Activated CD4-positive, alpha-beta T cell treated with anti-CD3 and anti-CD28 coated beads, Interleukin-2, amount 10 ng/mL, durations not matched to agents 7 days and 5 days (primary cell): ENCODE measurements around the gene SECTM1. TPM values are rescaled to one million over a fixed set of nuclear protein-coding genes. Genes with fewer than 3 reads are reported as not detected.

ENCODE experiments used
- CTCF ChIA-PET: fragments of 350-600 bp; sonication (Branson Sonifier 250); formaldehyde crosslinking; loops from one replicate; lab custom pipeline; 2021; ENCODE audit warnings: antibody characterized with exemption; lab: Charles Lee
- POLR2A ChIA-PET: fragments of 350-600 bp; sonication (Branson Sonifier 250); formaldehyde crosslinking; loops from one replicate; lab custom pipeline; 2021; ENCODE audit warnings: antibody characterized with exemption; lab: Charles Lee
- DNase-seq: peaks from one replicate; pipeline ENCODE4 v3.0.0-alpha.2; 2020
- H3K27ac Mint-ChIP-seq: one replicate; pipeline ENCODE4 v1.8.0; 2021; ENCODE audit warnings: mild to moderate bottlenecking, moderate library complexity, mixed read lengths
- H3K27me3 Mint-ChIP-seq: one replicate; pipeline ENCODE4 v1.8.0; 2021; ENCODE audit warnings: mixed read lengths
- H3K36me3 Mint-ChIP-seq: one replicate; pipeline ENCODE4 v1.8.0; 2021; ENCODE audit warnings: low read depth, mixed read lengths
- H3K4me1 Mint-ChIP-seq: one replicate; pipeline ENCODE4 v1.8.0; 2021; ENCODE audit warnings: mixed read lengths
- H3K4me3 Mint-ChIP-seq: one replicate; pipeline ENCODE4 v1.8.0; 2021; ENCODE audit warnings: mild to moderate bottlenecking, moderate library complexity, mixed read lengths
- H3K9me3 Mint-ChIP-seq: one replicate; pipeline ENCODE4 v1.8.0; 2021; ENCODE audit warnings: mixed read lengths
- total RNA-seq, 2 experiments: library from RNA; stranded (reverse); gene quantifications; one replicate each; pipeline ENCODE4 v1.2.3, GENCODE V29; 2021

SECTM1 gene
- total RNA-seq, 2 experiments from 2014 or later: 16.4 TPM

DNA sequence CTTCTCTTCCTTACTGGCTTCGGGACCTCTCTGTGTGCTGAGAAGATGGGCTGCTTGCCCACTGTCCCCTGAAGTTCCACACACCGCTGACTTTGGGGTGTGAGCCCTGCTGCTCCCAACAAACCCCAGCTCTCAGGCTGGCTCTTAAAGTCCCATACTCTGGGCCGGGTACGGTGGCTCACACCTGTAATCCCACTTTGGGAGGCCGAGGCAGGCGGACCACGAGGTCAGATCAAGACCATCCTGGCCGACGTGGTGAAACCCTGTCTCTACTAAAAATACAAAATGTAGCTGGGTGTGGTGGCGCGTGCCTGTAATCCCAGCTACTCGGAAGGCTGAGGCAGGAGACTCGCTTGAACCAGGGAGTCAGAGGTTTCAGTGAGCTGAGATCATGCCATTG, 33.3 kb downstream of the SECTM1 start:
- peaks cover 87% of the 10 kb centered on the region for H3K4me1 Mint-ChIP-seq
- H3K9me3 Mint-ChIP-seq: no peaks in the 10 kb centered on the region
- peak overlapping the region; percentile 100 for H3K27ac Mint-ChIP-seq
- CTCF ChIA-PET: interaction anchor here (0.8 to 7.7 kb wide), 9 partner anchors 9 to 365 kb away, joined by 3 to 58 read pairs (median 6); partner anchors contain the start of gene CD7
- DNase-seq: no peak
- POLR2A ChIA-PET: interaction anchor here (1.2 kb wide), 1 partner anchor 21 kb away, joined by 3 read pairs; no protein-coding TSS in a partner anchor
- no peaks in the 10 kb centered on the region for H3K36me3 Mint-ChIP-seq
- H3K27me3 Mint-ChIP-seq: no peaks in the 10 kb centered on the region
- H3K4me3 Mint-ChIP-seq: peak overlapping the region; percentile 90

DNA sequence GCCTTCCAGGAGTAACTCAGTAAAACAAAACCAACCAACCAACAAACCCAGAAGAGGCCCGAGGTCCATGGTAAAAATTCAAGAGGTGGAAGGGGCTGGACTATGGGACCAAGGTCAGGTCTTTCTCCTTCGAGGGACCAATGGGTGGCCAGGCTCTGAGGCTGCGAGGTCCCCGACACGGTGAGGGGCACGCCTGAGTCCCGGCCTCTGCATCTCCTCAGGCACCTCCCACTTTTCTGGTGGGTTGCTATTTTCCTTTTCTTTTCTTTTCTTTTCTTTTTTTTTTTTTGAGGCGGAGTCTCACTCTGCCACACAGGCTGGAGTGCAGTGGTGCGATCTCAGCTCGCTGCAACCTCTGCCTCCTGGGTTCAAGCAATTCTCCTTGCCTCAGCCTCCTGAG, 34.1 kb downstream of the SECTM1 start:
- H3K4me3 Mint-ChIP-seq: peak overlapping the region; percentile 90

DNA sequence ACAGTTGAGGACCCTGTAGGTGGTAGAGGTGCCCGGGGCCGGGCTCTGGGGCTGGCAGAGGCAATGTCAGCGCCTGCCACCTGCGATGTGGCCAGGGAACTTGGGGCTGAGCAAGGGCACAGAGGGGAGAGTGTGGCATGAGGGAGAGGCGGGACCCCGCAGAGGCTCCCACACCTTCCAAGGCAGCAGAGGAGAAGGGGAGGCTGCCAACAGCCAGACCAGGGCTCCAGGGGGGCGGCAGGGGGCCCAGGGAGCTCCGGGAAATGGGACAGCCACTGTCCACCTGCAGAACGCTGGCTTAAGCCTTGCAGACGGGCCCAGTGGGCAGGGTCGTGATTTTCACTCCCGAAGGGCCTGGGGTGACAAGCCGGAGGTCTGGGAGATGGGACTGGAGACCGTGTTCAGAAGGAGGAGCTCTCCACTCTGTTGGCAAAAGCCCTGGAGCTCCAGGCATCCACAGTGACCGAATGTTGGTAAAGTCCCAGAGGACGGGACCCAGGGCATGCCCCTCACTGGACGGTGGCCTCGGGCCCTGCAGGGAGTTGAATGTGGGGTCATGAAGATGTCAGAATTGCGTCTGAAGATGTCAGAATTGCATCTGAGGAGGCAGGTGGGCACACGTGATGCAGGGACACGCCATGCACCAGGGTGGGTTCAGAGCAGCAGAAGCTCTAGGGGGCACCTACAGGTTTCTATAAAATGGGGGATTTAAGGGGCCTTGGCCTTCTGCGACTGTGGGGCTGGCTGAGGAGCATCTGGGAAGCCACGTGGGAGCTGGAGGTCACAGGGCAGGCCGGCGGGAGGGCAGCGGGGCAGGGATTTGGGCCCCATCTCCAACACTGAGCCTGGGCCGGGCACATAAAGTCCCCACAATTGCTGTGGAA, 34.8 kb downstream of the SECTM1 start:
- peak overlapping the region; percentile 90 for H3K4me3 Mint-ChIP-seq
- H3K27ac Mint-ChIP-seq: peak overlapping the region; percentile 100
- H3K9me3 Mint-ChIP-seq: no peaks in the 10 kb centered on the region
- ChIA-PET POLR2A (interaction anchor here (1.5 kb wide), 1 partner anchor 19 kb away, joined by 3 read pairs; the partner anchor contains the start of gene CD7), CTCF (interaction anchor here (0.6 to 7.7 kb wide), 7 partner anchors 7 to 1201 kb away, joined by 3 to 58 read pairs (median 4); no protein-coding TSS in a partner anchor)
- peaks cover 2% of the 10 kb centered on the region for H3K36me3 Mint-ChIP-seq
- peaks cover 90% of the 10 kb centered on the region for H3K4me1 Mint-ChIP-seq
- H3K27me3 Mint-ChIP-seq: no peaks in the 10 kb centered on the region
- DNase-seq: no peak

More for the DNA sequence above, 34.1 kb downstream of the SECTM1 start:
- Mint-ChIP-seq H3K36me3 (peaks cover 1% of the 10 kb centered on the region), H3K27ac (peak overlapping the region; percentile 100), H3K27me3 (no peaks in the 10 kb centered on the region), H3K9me3 (no peaks in the 10 kb centered on the region), H3K4me1 (peaks cover 85% of the 10 kb centered on the region)
- peak; percentile 55 for DNase-seq
- POLR2A ChIA-PET: no interaction called here
- CTCF ChIA-PET: interaction anchor here (1.1 to 7.7 kb wide), 3 partner anchors 24 to 364 kb away, joined by 3 to 58 read pairs (median 13); no protein-coding TSS in a partner anchor

- H3K36me3 Mint-ChIP-seq: peaks cover 2% of the 10 kb centered on the region
- no peaks in the 10 kb centered on the region for H3K27me3 Mint-ChIP-seq
- H3K27ac Mint-ChIP-seq: peak overlapping the region; percentile 100
- H3K9me3 Mint-ChIP-seq: no peaks in the 10 kb centered on the region
- POLR2A ChIA-PET: interaction anchor here (1.5 kb wide), 1 partner anchor 19 kb away, joined by 3 read pairs; the partner anchor contains the start of gene CD7
- DNase-seq: peak; percentile 95
- peak overlapping the region; percentile 90 for H3K4me3 Mint-ChIP-seq
- CTCF ChIA-PET: interaction anchor here (0.6 to 7.7 kb wide), 12 partner anchors 8 to 1200 kb away, joined by 3 to 58 read pairs (median 4); no protein-coding TSS in a partner anchor
- peaks cover 85% of the 10 kb centered on the region for H3K4me1 Mint-ChIP-seq
Observed at GRCh38 chr17:82297714-82298537, 35.6 kb downstream of the SECTM1 start.

GRCh38 chr17:82297280-82297713, 36.3 kb downstream of the SECTM1 start:
- Mint-ChIP-seq H3K9me3 (no peaks in the 10 kb centered on the region), H3K27ac (peak overlapping the region; percentile 100), H3K36me3 (peaks cover 2% of the 10 kb centered on the region), H3K4me3 (peak overlapping the region; percentile 90), H3K4me1 (peaks cover 79% of the 10 kb centered on the region), H3K27me3 (no peaks in the 10 kb centered on the region)
- CTCF ChIA-PET: interaction anchor here (1.0 to 2.8 kb wide), 10 partner anchors 9 to 267 kb away, joined by 3 to 11 read pairs (median 4); no protein-coding TSS in a partner anchor
- DNase-seq: peak; percentile 85
- POLR2A ChIA-PET: interaction anchor here (1.5 kb wide), 1 partner anchor 20 kb away, joined by 3 read pairs; the partner anchor contains the start of gene CD7

DNA sequence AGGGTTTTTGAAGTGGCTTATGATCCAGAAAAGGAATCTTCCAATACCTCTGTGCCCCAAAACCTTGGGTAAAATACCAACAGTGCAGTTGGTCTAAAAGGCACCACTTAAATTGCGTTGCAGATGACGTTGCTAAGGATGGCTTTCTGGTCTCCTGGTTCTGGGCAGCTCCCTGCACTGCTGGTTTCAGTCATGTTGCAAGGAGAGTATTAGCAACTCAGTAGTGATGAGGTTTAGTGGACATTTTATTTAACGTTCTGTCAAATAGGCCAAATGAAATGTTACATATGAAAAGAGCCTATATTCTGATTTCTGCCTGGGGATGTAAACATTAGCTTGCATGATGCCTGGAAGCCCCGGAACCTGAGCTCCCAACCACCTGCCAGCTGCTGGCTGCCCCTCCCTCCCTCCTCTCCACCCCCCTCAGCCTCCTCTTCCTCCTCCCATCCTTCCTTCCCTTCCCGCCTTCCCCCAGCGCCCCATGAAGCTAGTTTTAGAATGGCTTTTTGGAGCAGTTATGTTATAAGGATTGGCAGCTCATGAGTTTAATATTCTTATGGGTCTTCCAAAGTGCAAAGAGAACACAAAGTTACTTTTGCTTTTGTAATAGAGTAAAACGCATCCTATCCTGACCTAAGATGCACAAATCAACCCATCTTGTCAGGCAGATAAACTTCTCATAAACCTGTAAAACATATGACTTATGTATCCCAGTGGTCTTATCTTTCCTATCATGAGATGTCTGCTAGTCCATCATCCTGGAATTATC, 36.9 kb downstream of the SECTM1 start:
- Mint-ChIP-seq H3K9me3 (no peaks in the 10 kb centered on the region), H3K36me3 (peaks cover 2% of the 10 kb centered on the region), H3K4me1 (peaks cover 76% of the 10 kb centered on the region), H3K27ac (peak overlapping the region; percentile 100), H3K4me3 (peak overlapping the region; percentile 90), H3K27me3 (no peaks in the 10 kb centered on the region)
- DNase-seq: no peak
- ChIA-PET CTCF (interaction anchor here (0.8 to 2.8 kb wide), 10 partner anchors 13 to 266 kb away, joined by 3 to 11 read pairs (median 4); no protein-coding TSS in a partner anchor), POLR2A (interaction anchor here (0.8 kb wide), 1 partner anchor 20 kb away, joined by 4 read pairs; no protein-coding TSS in a partner anchor)

DNA sequence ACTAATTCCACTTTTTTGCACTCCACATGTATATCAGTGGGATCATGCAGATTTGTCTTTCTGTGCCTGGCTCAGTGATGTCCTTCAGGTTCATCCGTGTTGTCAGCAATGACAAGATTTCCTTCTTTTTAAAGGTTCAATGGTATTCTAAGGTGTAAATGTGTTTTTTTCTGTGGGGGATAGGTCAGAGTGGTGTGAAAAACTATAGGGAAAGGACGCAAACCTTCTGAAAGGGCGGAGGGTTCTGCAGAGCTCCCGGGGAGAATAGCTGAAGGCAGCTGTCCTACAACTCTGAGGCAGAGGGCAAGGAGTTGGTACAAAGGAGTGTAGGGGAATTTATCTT, 38.1 kb downstream of the SECTM1 start:
- no peaks in the 10 kb centered on the region for H3K27me3 Mint-ChIP-seq
- no peak for DNase-seq
- ChIA-PET POLR2A (no interaction called here), CTCF (no interaction called here)
- H3K27ac Mint-ChIP-seq: peak overlapping the region; percentile 48
- no peak overlapping the region for H3K4me3 Mint-ChIP-seq
- H3K9me3 Mint-ChIP-seq: no peaks in the 10 kb centered on the region
- H3K4me1 Mint-ChIP-seq: peaks cover 67% of the 10 kb centered on the region
- peaks cover 2% of the 10 kb centered on the region for H3K36me3 Mint-ChIP-seq

- Mint-ChIP-seq H3K9me3 (no peaks in the 10 kb centered on the region), H3K27me3 (no peaks in the 10 kb centered on the region), H3K4me1 (peaks cover 57% of the 10 kb centered on the region), H3K36me3 (peaks cover 2% of the 10 kb centered on the region), H3K4me3 (peak overlapping the region; percentile 74), H3K27ac (peak overlapping the region; percentile 90)
- no peak for DNase-seq
- ChIA-PET POLR2A (no interaction called here), CTCF (interaction anchor here (2.1 kb wide), 1 partner anchor 11 kb away, joined by 7 read pairs; no protein-coding TSS in a partner anchor)
Observed at GRCh38 chr17:82294064-82294773, 39.3 kb downstream of the SECTM1 start.

DNA sequence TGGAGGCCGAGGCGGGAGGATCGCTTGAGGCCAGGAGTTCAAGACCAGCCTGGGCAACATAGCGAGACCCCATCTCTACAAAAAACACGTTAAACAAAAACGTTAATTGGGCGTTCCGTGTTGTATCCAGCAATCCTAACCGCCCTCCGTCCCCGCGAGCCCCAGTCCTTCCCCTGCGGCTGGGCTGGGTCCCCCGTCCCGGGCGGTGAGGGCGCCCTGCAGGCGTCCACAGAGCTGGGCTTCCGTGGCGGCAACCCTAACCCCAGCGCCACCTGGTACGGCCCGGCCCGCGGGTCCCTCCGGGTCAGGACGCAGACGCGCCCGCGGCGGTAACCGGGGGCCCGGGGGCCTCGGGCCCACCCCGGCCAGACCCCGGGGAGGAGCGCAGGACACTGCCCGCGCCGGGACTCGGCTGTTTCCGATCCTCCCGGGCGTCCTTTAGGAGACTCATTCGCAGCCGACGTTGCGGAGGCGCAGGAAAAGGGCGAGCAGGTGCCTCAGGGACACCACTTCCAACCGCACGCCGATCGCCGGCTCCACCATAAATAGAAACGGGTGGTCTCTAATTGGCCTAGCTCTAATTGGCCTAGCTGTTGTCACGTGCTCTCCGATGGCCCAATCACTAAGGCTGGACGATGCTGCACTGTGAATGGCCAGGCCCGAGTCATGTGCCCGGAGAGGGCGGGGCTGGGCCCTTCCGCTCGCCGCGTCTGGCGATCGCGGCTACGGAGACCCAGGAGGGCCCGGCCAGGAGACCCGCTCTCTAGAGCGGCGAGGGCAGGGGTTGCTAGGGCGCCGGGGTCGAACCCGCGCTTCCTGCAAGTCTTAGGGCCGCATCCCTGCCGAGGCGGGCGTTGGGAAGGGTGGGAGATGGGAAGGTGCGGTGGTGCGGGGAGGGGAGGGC, 41.1 kb downstream of the SECTM1 start:
- H3K36me3 Mint-ChIP-seq: peaks cover 2% of the 10 kb centered on the region
- DNase-seq: peak; percentile 96
- ChIA-PET CTCF (interaction anchor here (0.6 to 2.2 kb wide), 8 partner anchors 9 to 342 kb away, joined by 3 to 7 read pairs (median 4); partner anchors contain the start of gene DCXR), POLR2A (interaction anchor here (0.6 to 1.3 kb wide), 2 partner anchors 9 to 11 kb away, joined by 3 to 7 read pairs; no protein-coding TSS in a partner anchor)
- H3K27ac Mint-ChIP-seq: peak overlapping the region; percentile 93
- H3K27me3 Mint-ChIP-seq: no peaks in the 10 kb centered on the region
- no peaks in the 10 kb centered on the region for H3K9me3 Mint-ChIP-seq
- peak overlapping the region; percentile 87 for H3K4me3 Mint-ChIP-seq
- peaks cover 53% of the 10 kb centered on the region for H3K4me1 Mint-ChIP-seq

GRCh38 chr17:82291582-82292250, 41.9 kb downstream of the SECTM1 start:
- H3K4me3 Mint-ChIP-seq: peak overlapping the region; percentile 64
- CTCF ChIA-PET: interaction anchor here (0.7 to 2.2 kb wide), 6 partner anchors 8 to 261 kb away, joined by 3 to 7 read pairs (median 6); no protein-coding TSS in a partner anchor

More at GRCh38 chr17:82291582-82292250, 41.9 kb downstream of the SECTM1 start:
- H3K4me1 Mint-ChIP-seq: peaks cover 46% of the 10 kb centered on the region
- H3K27ac Mint-ChIP-seq: peak overlapping the region; percentile 81
- DNase-seq: no peak
- no peaks in the 10 kb centered on the region for H3K9me3 Mint-ChIP-seq
- peaks cover 2% of the 10 kb centered on the region for H3K36me3 Mint-ChIP-seq
- H3K27me3 Mint-ChIP-seq: no peaks in the 10 kb centered on the region
- POLR2A ChIA-PET: no interaction called here
